ENCODE measurements around the gene APOA5.
"Not testable (repeated sequence)": the region's sequence is repeated elsewhere in the genome, so short reads cannot be mapped to it uniquely, and the experiment has no call there.

The APOA5 gene

DNA sequence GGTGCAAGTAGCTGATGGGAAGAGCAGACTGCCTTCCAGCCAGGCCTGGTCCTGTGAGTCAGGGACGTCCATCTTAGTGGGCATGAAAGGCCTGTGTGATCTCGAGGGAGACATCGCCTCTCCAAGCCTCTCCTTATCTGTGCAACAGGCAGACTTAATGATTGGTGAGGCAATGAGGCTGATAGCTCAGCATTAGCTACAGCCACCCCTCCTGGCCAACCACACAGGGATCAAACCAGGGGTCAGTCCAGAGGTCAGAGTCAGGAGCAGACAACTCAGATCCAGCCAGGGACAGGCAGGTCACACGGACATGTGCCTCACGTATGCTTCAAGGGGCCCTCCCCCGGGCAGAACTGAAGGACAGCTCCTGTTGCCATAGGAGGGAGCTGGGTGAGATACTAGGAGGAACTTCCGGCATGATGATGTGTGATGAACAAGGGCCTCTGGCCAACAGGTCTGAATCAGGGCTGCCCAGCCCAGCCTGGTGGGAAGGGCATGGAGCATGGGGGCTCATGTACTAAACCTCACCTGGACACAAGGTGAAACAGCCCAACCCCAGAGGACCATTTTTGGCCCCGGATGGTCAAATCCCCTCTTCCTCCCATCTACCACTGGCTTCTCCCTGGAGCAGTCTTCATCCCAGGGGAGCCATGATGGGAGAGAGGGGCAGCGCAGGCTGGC is 35.2 kb upstream of the APOA5 start:
- DNase-seq, result no peak

DNA sequence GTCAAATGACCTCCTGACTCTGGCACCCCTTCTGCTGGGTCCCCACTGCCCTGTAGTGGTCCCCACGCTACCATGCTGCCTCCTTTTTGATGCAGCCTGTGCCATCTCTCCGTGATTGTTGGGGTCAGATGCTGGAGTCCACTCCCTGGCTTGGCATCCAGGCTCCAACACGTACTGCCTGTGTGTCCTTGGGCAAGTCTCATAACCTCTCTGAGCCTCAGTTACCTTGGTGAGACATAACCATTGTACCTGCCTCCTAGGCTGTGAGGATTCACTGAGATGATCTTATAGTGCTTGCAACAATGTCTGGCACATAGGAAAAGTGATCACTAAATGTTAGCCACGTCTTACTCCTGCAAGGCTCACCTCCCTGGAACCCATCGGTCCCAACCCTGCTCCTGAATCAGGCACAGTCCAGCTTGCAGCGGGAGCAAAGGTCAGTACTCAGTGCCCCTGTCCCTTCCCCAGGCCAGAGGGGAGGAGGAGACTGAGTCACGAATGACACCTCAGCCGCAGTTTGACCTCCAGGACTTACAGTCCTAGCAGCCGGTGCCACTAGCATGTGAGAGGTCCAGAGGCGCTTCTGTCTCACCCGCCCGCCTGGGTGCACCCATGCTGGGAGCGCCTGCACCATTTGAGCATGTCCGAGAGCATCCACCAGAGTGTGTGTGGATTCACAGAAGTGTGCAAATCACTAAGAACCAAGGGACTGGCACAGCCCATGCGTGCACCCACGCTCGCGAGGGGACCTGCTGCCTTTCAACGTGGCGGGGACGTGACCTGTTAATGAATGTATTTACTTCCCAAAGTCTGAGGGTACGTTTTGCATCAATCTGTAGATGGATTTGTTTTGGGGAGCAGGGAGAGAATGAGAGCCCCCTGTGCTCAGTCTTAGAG is 34.4 kb upstream of the APOA5 start:
- DNase-seq, result no peak

DNA sequence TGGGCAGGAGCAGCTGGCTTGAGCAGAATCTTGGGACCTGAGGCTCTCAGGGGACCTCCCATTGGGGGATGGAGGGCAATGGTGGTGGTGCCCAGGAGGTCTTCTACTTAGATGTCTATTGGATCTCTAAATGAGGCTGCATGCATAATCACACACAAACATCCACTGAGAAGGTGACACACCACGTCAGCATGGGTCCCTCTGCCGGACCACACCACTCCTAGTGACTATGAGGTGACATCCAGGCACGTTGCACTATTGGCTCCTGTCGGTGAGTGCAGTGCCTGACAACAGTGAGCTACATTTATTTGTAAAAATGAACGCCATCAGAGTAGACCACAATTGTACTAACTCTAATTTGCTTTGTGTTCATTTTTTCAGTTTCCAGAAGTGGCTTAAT is 33.8 kb upstream of the APOA5 start:
- no peak for DNase-seq

DNA sequence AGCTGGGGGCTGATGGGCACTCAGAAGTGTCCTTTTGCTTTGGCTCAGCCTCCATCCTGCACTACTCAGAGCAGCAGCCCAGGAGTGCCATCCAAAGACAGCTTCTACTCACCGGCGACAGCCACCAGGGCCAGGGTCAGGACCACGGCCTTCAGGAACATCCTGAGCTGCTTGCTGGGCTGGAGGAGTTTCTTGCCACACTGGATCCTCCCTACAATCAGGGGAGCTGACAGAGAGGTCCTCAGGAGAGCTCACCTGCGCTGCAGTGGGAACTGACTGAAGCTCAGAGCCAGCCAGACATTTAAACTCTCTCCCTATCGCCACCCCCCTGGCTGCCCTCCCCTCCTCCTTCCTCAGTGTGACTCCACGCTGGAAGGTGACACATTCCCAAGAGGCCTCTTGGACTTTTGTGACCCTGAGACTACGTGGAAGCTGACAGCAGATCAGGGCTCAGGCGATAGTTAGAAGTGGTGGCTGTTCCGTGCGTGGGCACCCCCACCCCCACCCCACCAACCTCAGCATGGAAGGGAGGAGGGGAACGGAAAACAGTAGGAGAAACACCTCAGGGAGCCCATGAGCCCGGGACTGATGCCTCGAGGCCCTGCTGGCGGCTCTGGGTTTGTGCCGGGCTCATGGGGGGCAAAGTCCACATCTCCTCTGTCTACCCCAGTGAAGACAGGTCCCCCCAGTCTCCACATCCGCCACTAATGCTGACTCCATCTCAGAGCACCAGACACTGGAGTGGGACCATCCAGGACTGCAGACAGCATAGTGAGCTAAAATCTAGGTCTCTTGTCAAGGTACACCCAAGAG is 31.6 kb upstream of the APOA5 start, which contains the start of gene APOA4:
Gene APOA4 (minus strand): TSS at position 274 of the 813 bp plus-strand sequence. CDS start 113 bp downstream, at position 161.
- DNase-seq, result no peak

DNA sequence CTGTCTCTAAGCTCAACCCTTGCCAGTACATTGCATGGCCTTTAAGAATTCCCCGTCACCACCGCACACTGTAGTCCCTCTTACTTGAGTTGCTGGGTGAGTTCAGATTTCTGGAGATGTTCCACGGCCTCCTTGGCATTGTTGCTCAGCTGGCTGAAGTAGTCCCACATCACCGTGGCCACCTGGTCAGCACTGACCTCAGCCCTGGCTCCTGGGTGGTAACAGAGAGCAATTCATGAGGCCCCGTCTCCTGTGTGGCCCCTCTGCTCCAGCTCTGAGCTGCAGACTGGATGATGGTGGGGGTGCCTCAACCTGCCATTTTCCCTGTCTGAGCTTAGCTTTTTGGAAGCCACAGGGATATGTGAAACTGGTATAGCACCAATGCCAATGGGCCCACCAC is 30.9 kb upstream of the APOA5 start:
- no peak for DNase-seq

DNA sequence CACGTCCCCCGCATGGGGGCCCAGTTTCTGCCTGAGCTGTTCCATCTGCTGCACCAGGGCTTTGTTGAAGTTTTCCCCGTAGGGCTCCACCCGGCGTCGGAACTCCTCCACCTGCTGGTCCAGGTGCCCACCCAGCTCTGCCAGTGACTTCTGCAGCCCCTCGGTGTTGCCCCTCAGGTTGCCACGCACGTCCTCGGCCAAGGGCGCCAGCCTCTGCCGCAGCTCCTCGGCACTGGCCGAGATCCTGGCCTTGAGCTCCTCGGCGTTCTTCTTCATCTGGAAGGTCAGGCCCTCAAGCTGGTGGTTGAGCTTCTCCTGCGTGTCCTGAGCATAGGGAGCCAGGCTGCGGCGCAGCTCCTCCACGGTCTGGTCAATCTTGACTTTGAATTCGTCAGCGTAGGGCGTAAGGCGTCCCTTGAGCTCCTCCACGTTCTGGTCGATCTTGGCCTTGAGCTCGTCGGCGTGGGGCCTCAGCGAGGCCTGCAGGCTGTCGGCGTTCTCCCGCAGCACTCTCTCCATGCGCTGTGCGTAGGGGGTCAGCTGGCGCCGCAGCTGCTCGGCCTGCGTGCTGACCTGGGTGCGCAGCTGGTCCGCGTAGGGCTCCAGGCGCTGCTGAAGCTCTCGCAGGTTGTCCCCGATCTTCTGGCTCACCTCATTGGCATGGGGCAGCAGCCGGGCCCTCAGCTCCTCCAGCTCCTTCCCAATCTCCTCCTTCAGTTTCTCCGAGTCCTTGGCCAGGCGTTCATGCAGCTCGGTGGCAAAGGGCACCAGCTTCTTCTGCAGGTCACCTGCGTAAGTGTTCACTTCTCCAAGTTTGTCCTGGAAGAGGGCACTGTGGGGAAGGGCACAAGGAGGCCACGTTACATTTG is 29.6 kb upstream of the APOA5 start:
- DNase-seq, result no peak

DNA sequence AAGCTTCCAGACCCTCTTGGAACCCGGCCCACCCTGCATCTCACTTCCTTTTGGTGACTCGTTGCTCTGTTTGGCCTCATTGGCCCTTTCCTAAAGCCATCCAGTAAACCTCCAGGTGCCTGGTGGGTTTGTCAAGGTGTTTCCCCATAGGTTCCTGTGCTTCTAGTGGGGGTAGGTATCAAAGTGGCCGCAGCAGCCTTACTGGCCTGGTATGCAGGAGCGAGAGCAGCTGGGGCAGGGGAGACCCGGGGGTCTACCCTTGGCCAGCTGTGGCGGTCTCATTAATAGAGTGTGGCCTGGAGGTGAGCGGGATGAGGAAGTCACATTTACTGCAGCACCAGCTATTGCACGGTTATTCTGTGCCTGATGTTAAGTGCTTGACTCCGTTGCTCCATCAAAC is 27.4 kb upstream of the APOA5 start:
- no peak for DNase-seq

DNA sequence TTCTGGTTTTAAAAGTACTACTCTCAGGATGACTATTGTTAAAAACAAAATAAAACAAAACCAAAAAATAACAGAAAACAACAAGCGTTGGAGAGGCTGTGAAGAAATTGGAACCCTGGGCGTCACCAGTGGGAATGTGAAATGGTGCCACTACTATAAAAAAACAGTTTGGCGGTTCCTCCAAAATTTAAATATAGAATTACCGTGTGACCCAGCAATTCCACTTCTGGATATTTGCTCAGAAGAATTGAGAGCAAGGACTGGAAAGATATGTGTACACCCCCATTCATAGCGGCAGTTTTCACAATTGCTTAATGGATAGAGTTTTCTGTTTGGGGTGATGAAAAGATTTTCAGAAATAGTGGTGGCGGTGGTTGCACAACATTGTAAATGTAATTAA is 22.8 kb upstream of the APOA5 start:
- no peak for DNase-seq

DNA sequence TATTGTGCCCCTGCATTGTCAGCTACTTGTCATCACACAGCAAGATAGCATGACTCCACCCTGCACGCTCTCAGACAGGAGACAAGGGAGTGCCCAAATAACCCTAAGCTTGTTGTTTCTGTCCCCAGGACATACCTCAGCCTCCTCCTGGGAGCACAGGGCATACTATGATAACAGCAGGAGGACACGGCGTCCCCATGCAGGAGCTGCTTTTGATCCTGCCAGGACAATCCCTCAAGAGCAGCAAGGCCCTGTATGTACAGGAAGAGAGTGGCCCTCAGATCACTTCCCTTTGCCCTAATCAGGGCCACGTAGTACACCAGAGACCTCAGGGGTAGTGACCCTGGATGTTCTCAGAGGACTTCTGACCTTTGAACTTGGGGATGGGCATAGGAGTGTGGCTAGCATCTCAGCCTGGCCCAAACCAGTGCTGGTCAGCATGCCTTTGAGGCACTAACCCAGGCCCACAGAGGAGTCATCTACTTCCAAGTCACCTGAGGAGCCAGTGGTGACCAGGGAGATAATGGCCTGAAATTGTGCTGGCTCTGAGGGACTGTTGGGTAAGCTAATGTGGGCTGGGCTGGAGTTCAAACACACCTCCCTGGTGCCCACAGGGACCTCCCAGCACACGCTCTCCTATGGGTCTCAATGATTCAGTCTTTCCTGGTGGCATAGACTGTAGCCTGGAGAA is 22.2 kb upstream of the APOA5 start:
- no peak for DNase-seq

DNA sequence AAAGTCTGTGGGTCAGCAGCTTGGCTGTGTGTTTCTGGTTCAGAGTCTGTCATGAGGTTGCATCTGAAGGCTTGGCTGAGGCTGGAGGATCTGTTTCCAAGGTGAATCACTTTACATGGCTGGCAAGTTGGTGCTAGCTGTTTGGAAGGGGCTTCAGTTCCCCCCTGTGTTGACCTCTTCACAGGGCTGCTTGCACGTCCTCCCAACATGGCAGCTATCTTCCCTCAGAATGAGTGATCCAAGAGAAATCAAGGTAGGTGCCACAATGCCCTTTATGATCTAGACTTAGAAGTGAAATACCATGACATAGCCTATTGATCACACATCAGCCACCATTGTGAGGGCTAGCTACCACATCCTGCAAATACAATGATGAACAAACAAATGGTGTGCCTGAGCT is 21.5 kb upstream of the APOA5 start:
- DNase-seq, result no peak

DNA sequence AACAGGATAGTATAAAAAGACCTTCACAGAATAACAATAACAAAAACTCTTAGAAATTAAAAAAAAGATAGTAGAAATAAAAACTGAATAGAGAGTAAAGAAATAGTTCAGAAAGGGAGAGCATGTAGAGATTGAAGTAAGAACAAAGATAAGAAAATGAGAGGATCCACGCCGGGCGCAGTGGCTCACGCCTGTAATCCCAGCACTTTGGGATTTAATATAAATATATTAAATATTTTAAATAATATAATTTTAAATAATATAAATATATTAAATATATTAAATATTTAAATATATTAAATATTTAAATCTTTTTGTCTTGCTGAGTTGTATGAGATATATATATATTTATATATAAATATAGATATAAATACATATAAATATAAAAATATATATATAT is 20.4 kb upstream of the APOA5 start:
- DNase-seq, result no peak

DNA sequence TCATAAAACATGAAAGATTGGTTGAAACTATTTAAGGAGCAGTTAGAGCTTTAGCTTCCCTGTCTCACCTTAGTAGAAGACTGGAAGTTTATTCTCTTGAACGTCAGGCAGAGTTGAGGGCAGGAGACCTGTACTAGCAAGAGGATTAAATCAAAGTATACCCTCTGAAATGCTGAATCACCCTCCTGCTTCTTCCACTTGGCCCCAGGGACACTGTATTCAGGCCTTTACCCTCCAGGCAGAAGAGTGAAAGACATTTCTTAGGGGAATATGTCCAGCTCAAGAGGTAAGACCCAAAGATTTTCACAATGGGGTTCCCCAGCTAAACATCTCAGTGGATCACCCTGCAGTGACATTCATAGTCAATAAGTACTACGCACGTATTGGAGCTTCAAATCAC is 19.5 kb upstream of the APOA5 start:
- no peak for DNase-seq

DNA sequence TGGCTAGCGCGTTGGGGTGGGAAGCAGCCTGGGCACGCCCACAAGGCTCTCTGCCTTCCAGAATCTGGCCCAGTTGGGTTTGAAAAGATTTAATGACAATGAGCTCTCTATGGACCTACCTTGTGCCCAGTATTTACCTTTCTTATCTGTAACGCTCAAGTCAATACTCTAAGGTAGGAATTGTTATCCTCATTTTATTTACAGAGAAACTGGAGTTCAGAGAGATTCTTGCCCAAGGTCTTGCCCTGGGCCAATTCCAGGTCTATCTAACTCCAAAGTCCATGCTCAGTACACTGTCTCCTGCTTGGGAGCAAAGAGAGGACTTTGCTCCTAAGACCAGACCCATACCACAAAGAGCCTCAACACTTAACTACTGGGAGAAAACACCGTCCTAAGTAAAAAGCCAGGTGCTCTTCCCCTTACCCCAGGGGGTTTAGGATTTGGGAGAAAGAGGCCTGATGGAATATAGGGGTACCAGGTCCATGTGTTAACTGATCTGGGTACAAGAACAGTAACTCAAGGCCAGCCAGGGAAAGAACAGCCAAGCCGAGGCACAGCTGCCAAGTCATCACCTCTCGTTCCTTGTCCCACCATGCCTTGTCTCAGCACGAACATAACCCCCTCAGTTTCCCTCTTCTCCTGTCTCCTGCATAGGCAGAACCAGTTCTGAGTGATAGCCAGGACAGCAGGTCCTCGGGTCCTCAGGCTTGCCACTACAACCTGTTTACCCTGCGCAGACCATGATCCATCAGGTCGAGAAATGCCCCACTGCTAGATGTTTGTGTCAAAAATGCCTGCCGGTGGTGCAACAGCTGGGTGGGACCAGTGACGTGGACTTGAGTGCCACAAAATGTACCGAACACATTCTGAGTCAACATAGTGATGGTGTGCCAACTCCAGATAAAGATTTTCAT is 16.8 kb upstream of the APOA5 start:
- DNase-seq, result no peak

DNA sequence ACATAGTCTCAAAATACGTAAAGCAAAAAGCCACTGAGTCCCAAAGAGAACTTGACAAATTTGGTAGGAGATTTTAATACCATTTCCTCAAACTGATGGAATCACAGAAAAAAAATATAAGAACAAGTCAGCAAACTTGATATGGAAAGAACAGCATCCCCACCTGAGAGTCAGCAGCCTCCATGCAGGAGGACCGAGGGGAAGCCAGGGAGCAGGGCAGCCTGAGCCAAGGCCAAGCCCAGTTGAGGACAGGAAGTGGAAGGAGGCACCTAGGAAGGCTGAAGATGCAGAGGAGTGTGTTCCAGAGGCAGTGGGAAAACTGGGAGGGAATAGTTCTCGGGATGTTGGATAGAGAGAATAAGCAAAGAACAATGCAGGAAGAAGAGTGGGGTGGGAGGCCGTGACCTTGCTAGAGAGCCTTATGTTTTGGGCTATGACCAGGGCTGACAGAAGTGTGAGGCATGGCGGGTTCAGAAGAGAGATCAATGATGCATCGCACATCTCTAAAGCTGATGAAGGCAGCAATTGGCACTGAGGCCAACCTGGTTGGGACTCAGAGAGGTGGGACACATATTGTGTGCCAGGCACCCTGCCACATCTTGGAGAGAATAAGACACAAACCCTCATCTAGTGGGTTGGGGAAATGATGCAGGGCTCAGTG is 16.1 kb upstream of the APOA5 start:
- no peak for DNase-seq

DNA sequence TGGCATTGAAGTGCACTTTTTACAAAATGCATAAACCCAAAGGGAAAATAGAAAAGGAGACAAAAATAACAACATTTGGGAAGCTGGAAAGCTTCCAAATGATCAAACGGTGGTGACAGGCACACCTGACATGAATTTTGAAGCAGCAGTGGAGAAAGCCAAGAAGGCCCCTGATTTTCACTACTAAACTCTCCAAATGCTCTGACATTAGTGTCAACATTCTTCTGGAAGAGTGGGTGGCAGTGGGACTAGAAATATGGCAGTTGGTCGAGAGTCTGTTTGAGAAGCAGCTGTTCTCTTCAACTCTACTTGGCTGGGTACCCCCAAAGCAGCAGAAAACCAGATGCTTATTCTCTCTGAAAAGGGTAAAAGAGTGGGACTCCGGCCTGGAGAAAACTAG is 12.3 kb upstream of the APOA5 start:
- DNase-seq, result no peak

DNA sequence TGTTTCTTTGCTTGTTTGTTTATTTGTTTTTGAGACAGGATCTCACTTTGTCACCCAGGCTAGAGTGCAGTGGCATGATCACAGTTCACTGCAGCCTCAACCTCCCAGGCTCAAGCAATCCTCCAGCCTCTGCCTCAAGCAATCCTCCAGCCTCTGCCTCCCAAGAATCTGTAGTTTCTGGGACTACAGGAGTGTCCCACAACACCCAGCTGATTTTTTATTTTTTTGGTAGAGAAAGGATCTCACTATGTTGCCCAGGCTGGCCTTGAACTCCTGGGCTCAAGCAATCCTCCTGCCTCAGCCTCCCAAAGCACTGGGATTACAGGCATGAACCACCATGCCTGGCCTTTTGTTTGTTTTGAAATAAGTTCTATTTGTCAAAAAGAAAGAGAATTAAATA is 10.0 kb upstream of the APOA5 start:
- not testable (repeated sequence) for DNase-seq

DNA sequence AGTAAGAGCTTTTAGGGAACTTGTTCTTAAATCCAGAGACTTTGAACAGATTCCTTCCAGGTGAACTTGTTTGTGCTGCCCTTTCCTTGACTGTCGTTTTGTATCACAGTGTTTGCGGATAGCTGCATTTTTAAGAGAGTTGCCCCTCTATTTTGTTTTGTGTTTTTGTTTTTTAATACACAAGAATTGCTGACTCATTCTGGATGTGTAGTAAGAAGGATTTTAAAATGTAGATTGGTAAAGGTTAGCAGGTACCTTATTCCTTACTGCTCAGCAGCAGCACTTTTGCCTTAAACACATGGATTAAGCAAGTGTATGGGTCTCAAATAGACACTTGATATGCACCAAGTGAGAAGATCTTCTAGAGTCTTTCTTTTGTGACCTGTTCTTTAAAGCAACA is 8.9 kb upstream of the APOA5 start:
- DNase-seq, result no peak

DNA sequence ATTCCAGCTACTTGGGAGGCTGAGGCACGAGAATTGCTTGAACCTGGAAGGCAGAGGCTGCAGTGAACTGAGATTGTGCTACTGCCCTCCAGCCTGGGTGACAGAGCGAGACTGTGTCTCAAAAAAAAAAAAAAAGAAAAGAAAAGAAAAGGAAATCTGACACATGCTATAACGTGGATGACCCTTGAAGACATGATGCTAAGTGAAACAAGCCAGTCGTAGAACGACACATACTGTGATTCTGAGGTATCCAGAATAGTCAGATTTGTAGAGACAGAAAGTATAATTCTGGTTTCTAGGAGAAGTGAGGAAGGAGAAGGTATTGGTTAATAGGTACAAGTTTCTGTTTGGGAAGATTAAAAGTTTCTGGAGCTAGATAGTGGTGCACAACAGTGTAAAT is 6.7 kb upstream of the APOA5 start:
- DNase-seq, result no peak

DNA sequence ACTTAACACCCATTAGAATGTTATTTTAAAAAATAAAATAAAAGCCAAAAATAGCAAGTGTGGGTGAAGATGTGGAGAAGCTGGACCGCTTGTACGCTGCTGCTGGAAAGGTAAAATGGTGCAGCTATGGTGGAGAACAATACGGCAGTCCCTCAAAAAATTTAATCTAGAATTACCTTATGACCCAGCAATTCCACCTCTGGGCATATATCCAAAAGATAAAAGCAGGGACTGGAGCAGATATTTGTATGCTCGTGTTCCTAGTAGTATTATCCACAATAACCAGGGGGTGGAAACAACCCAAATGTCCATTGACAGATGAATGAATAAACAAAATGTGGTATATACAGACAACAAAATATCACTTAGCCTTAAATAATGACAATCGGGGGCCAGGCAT is 6.1 kb upstream of the APOA5 start:
- no peak for DNase-seq

DNA sequence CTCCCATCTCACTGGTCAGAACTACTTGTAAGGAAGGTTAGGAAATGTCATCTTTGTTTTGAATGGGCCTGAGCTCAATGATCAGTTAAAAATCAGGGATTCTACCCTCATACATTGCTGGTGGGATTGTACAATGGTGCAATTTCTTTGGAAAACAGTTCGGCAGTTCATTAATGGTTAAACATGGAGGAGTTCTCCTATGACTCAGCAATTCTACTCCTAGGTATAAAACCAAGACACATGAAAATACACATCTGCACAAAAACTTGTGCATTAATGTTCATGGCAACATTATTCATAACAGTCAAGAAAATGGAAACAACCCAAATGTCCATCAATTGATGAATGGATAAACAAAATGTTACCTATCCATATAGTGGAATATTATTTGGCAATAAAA is 4.9 kb upstream of the APOA5 start:
- DNase-seq, result no peak
